ENCODE measurements around the gene WDR70. TPM values are rescaled to one million over a fixed set of nuclear protein-coding genes. Genes with fewer than 3 reads are reported as not detected.
"Not testable (repeated sequence)": the region's sequence is repeated elsewhere in the genome, so short reads cannot be mapped to it uniquely, and the experiment has no call there.

Gene WDR70
- total RNA-seq, 2 donors from 2014 or later = 35.2 to 38.8 TPM

DNA sequence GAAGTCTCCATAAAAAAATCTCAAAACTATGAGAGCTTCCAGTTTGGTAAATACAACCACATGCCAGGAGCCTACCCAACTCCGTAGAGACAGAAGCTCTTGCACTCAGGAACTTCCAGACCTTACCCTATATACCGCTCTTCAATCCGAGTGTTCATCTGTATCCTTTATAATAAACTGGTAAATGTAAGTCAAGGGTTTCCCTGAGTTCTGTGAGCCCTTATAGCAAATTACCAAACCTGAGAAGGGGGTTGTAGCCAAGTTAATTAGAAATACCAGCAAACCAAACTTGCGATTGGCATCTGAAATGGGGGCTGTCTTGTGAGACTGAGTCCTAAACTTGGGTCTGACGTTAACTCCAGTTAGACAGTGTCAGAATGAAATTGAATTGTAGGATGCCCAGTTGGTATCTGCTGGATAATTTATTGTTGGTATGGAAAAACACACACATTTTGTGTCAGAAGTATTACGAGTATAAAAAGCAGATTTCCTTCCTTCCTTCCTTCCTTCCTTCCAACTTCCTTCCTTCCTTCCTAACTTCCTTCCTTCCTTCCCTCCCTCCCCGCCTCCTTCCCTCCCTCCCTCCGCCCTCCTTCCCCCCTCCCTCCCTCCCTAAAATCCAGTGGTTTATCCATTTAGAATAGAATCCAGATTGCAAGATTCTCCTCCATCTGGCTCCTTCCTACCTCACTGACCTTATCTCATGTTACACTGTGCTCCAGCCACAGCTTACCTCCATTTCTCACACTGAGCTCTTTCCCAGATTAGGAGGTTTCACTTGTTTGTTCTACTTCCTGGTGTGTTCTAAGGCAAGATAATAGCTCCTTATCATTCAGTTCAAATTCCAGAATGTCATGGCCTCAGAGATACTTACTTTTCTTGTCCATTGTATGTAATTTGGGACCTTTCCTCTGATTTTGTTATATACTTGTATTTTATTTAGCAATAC, 196.7 kb downstream of the WDR70 start:
- no peaks in the 10 kb centered on the region for H3K27me3 Mint-ChIP-seq
- no peak overlapping the region for H3K27ac Mint-ChIP-seq
- no peaks in the 10 kb centered on the region for H3K9me3 ChIP-seq (ENCODE audit: control insufficient read depth, low read length, poor library complexity, severe bottlenecking)
- DNase-seq = no peak
- H3K4me3 Mint-ChIP-seq = no peak overlapping the region
- no peak for ATAC-seq
- H3K4me1 Mint-ChIP-seq = peaks cover 13% of the 10 kb centered on the region
- H3K36me3 Mint-ChIP-seq (ENCODE audit: low read depth) = peaks cover 4% of the 10 kb centered on the region

DNA sequence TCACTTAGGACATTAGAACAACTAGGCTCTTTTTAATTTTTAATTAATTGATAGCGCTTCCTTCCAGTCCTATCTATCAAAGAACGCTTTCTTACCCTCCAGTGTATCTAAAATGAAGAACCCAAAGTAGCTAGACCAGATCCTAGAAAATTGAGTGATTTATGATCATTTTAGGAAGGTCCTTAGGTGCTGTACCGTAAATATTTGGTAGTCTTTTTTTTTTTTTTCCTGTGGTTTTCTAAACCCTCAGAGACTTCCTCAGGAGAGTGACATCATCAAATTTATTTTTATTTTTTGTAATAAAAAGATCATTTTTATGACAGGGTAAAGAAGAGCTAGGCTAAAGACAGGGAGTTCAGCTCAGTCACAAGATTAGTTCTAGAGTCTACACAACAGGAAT, 197.4 kb downstream of the WDR70 start:
- Mint-ChIP-seq H3K4me1 (peaks cover 13% of the 10 kb centered on the region), H3K36me3 (ENCODE audit: low read depth) (peaks cover 4% of the 10 kb centered on the region), H3K27me3 (no peaks in the 10 kb centered on the region), H3K4me3 (no peak overlapping the region), H3K27ac (no peak overlapping the region)
- no peaks in the 10 kb centered on the region for H3K9me3 ChIP-seq (ENCODE audit: control insufficient read depth, low read length, poor library complexity, severe bottlenecking)
- no peak for DNase-seq
- ATAC-seq = no peak

DNA sequence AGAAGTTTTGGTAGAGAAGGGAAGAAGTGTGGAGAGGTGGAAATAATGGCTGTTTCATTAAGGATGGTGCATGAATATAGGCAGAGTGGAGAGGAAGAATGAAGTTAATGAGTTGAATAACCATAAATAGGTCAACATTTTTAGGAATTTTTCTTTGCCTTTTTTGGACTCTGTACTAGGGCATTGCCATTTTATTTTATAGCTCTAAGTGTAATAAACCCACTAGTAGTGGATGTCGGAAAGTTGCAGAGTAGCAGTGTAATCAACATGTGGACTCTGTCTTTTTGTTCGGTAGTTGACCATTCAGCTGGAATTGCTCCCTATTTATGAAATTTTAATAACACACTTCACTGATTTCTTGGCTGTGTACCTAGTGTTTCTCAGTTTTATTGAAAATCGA, 199.1 kb downstream of the WDR70 start:
- H3K4me1 Mint-ChIP-seq = peaks cover 10% of the 10 kb centered on the region
- H3K27me3 Mint-ChIP-seq = no peaks in the 10 kb centered on the region
- ATAC-seq (no peak), DNase-seq (no peak)
- no peaks in the 10 kb centered on the region for H3K9me3 ChIP-seq (ENCODE audit: control insufficient read depth, low read length, poor library complexity, severe bottlenecking)
- no peak overlapping the region for H3K4me3 Mint-ChIP-seq
- H3K27ac Mint-ChIP-seq = no peak overlapping the region
- peaks cover 4% of the 10 kb centered on the region for H3K36me3 Mint-ChIP-seq (ENCODE audit: low read depth)

DNA sequence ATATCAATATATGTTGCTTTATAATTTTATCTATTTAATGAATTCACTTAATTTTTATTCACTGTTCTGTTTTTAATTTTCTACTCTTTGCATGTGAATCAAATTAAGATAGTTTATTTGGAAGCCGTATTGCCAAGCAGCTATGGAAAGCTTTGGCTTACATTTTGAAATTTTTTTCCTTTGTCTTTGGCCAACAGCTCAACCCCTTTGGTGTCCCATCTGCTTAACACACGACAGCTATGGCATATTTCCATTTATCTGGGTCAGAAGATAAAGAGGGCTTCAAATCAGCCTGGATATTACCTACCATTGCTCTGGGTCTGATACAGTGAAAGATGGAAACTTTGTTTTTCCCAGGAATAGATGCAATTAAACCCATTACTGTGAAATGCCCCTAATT, 201.0 kb downstream of the WDR70 start:
- no peaks in the 10 kb centered on the region for H3K9me3 ChIP-seq (ENCODE audit: control insufficient read depth, low read length, poor library complexity, severe bottlenecking)
- ATAC-seq = no peak
- no peak for DNase-seq
- H3K27ac Mint-ChIP-seq = no peak overlapping the region
- no peak overlapping the region for H3K4me3 Mint-ChIP-seq
- peaks cover 2% of the 10 kb centered on the region for H3K4me1 Mint-ChIP-seq
- H3K36me3 Mint-ChIP-seq (ENCODE audit: low read depth) = peaks cover 4% of the 10 kb centered on the region
- H3K27me3 Mint-ChIP-seq = no peaks in the 10 kb centered on the region

DNA sequence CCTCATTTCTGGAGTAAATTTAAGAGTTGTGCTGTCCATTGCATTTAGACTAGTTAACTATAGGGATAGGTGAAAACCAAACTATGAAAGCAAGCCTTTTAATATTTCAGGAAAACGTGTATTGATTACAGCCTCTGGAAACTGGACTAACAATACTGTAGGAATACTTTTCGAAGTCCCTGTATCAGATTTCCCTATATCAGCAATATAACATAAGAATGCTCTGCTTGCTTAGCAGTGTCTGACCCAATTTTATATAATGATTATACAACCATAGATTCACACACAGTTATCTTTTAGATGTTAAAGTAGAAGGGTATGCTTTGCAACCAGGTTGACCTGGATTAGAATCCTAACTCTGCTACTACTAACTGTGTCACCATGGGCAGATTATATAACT, 203.1 kb downstream of the WDR70 start:
- H3K36me3 Mint-ChIP-seq (ENCODE audit: low read depth) = peaks cover 4% of the 10 kb centered on the region
- H3K27ac Mint-ChIP-seq = no peak overlapping the region
- H3K9me3 ChIP-seq (ENCODE audit: control insufficient read depth, low read length, poor library complexity, severe bottlenecking) = no peaks in the 10 kb centered on the region
- no peaks in the 10 kb centered on the region for H3K4me1 Mint-ChIP-seq
- no peak overlapping the region for H3K4me3 Mint-ChIP-seq
- DNase-seq (no peak), ATAC-seq (no peak)
- no peaks in the 10 kb centered on the region for H3K27me3 Mint-ChIP-seq

DNA sequence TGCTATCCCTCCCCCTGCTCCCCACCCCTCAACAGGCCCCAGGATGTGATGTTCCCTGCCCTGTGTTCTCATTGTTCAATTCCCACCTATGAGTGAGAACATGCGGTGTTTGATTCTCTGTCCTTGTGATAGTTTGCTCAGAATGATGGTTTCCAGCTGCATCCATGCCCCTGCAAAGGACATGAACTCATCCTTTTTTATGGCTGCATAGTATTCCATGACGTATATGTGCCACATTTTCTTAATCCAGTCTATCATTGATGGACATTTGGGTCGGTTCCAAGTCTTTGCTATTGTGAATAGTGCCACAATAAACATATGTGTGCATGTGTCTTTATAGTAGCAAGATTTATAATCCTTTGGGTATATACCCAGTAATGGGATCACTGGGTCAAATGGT, 214.2 kb downstream of the WDR70 start:
- ATAC-seq; DNase-seq; H3K36me3 Mint-ChIP-seq (ENCODE audit: low read depth); H3K4me3 Mint-ChIP-seq; H3K4me1 Mint-ChIP-seq; H3K27ac Mint-ChIP-seq; H3K9me3 ChIP-seq (ENCODE audit: control insufficient read depth, low read length, poor library complexity, severe bottlenecking); H3K27me3 Mint-ChIP-seq: not testable (repeated sequence)

DNA sequence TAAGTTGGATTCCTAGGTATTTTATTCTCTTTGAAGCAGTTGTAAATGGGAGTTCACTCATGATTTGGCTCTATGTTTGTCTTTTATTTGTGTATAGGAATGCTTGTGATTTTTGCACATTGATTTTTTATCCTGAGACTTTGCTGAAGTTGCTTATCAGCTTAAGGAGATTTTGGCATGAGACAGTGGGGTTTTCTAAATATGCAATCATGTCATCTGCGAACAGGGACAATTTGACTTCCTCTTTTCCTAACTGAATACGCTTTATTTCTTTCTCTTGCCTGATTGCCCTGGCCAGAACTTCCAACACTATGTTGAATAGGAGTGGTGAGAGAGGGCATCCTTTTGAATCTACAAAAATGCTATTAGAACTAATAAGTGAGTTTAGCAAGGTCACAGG, 215.7 kb downstream of the WDR70 start:
- H3K36me3 Mint-ChIP-seq (ENCODE audit: low read depth); H3K27me3 Mint-ChIP-seq; DNase-seq; H3K9me3 ChIP-seq (ENCODE audit: control insufficient read depth, low read length, poor library complexity, severe bottlenecking); H3K4me3 Mint-ChIP-seq; H3K27ac Mint-ChIP-seq; ATAC-seq; H3K4me1 Mint-ChIP-seq: not testable (repeated sequence)

DNA sequence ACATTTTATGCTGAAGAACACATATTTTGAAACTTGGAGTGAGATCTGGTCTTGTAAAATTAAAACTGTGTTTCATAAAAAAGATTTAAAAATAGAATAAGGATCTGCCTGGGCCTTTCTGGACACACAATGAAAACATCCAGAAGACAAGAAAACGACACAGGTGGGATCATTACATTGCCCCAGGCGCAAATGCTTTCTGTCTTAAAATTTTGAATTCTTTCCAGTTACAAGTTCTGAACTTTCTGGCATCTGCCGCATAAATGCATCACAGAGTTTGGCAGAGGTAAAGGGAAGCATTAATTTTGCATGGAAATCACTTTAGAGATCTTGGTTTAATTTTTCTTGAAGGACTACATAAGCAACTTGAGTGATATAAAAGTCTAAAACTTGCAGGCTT, 219.6 kb downstream of the WDR70 start:
- Mint-ChIP-seq H3K36me3 (ENCODE audit: low read depth) (peaks cover under 1% of the 10 kb centered on the region), H3K4me3 (no peak overlapping the region), H3K4me1 (peaks cover 2% of the 10 kb centered on the region), H3K27ac (no peak overlapping the region), H3K27me3 (no peaks in the 10 kb centered on the region)
- H3K9me3 ChIP-seq (ENCODE audit: control insufficient read depth, low read length, poor library complexity, severe bottlenecking) = peaks cover 5% of the 10 kb centered on the region
- DNase-seq (no peak), ATAC-seq (no peak)

DNA sequence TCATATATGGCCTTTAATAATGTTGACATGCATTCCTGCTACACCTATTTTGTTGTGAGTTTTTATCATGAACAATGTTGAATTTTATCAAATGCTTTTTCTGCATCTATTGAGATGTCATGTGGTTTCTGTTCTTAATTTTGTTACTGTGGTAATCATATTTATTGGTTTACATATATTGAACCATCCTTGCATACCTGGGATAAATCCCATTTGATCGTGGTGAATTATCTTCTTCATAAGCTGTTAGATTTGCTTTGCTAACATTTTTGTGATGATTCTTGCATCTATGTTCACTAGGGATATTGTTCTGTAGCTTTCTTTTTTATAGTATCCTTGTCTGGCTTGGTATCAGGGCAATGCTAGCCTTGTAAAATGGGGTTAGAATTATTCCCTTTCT, 222.0 kb downstream of the WDR70 start:
- no peak overlapping the region for H3K4me3 Mint-ChIP-seq
- DNase-seq (no peak), ATAC-seq (no peak)
- H3K27me3 Mint-ChIP-seq = no peaks in the 10 kb centered on the region
- peaks cover 5% of the 10 kb centered on the region for H3K9me3 ChIP-seq (ENCODE audit: control insufficient read depth, low read length, poor library complexity, severe bottlenecking)
- peaks cover 4% of the 10 kb centered on the region for H3K4me1 Mint-ChIP-seq
- H3K36me3 Mint-ChIP-seq (ENCODE audit: low read depth) = no peaks in the 10 kb centered on the region
- no peak overlapping the region for H3K27ac Mint-ChIP-seq

DNA sequence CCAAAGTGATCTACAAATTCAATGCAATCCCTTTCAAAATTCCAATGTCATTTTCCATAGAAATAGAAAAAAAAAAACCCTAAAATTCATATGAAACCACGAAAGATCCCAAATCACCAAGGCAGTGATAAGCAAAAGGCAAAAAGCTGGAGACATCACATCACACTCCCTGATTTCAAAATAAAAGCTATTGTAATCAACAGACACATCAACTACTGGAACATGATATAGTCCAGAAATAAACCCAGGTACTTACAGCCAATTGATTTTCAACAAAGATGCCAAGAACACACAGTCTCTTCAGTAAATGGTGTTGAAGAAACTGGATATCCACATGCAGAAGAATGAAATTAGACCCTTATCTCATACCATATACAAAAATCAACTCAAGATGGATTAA, 224.0 kb downstream of the WDR70 start:
- Mint-ChIP-seq H3K36me3 (ENCODE audit: low read depth) (no peaks in the 10 kb centered on the region), H3K27ac (no peak overlapping the region), H3K27me3 (no peaks in the 10 kb centered on the region), H3K4me3 (no peak overlapping the region), H3K4me1 (peaks cover 4% of the 10 kb centered on the region)
- ATAC-seq (no peak), DNase-seq (no peak)
- peaks cover 5% of the 10 kb centered on the region for H3K9me3 ChIP-seq (ENCODE audit: control insufficient read depth, low read length, poor library complexity, severe bottlenecking)

DNA sequence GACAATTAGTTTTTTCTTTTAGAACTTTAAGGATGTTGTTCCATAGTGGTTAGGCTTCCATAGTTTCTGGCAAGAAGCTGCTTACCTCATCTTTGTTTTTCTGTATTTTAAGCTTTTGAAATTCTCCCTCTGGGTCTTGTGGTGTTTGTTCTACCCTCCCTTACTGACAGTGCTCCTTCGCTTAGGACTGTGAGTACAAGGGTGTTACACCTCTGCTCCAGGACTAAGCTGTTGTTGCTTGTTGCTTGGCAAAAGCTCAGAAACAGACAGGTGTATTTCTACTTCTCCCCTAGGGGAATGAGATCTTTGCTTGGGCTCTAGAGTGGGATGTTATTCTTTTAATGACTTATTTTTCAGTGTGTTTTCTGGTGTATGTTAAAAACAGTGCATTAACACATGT, 225.2 kb downstream of the WDR70 start:
- no peak overlapping the region for H3K27ac Mint-ChIP-seq
- ATAC-seq = no peak
- peaks cover 4% of the 10 kb centered on the region for H3K36me3 Mint-ChIP-seq (ENCODE audit: low read depth)
- no peak for DNase-seq
- no peaks in the 10 kb centered on the region for H3K27me3 Mint-ChIP-seq
- H3K4me1 Mint-ChIP-seq = peaks cover 9% of the 10 kb centered on the region
- H3K4me3 Mint-ChIP-seq = no peak overlapping the region
- peaks cover 2% of the 10 kb centered on the region for H3K9me3 ChIP-seq (ENCODE audit: control insufficient read depth, low read length, poor library complexity, severe bottlenecking)

DNA sequence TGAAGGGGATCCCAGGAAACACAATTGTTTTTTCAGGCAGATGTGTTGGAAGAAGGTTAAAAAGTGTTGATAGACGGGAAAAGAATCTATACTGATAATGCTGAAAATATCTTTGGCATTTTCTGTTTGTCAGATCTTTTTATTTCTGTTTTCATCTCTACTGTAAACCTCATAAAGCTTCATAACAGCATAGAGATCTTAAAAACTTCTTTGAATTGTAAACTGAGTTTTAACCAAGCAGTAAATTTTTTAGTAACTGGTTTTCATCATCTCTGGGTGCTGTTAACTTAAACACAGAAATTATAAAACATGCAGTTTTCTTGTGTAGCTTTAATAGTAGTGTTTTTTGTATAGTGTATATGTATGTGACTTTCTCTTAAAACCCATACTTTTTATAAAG, 227.0 kb downstream of the WDR70 start:
- H3K9me3 ChIP-seq (ENCODE audit: control insufficient read depth, low read length, poor library complexity, severe bottlenecking) = no peaks in the 10 kb centered on the region
- H3K36me3 Mint-ChIP-seq (ENCODE audit: low read depth) = peaks cover 7% of the 10 kb centered on the region
- H3K27ac Mint-ChIP-seq = no peak overlapping the region
- peaks cover 13% of the 10 kb centered on the region for H3K4me1 Mint-ChIP-seq
- DNase-seq (no peak), ATAC-seq (no peak)
- no peaks in the 10 kb centered on the region for H3K27me3 Mint-ChIP-seq
- no peak overlapping the region for H3K4me3 Mint-ChIP-seq

DNA sequence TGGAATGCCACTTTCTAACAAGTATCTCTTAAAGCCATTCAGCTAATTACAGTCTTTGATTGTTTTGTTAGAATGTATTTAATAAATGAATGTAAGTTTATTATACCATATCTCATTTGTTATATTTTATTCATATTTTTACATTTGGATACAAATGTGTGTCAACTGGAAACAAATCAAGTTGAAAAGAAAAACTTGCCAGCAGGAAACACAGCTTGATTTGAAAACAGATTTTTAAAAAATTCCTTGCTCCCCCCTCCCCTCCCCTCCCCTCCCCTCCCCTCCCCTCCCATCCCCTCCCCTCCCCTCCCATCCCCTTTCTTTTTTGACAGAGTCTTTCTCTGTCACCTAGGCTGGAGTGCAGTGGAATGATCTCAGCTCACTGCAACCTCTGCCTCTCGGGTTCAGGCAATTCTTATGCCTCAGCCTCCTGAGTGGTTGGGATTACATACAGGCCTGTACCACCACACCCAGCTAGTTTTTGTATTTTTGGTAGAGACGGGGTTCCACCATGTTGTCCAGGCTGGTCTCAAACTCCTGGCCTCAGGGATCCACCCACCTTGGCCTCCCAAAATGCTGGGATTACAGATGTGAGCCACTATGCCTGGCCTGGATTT, 227.6 kb downstream of the WDR70 start:
- peaks cover 7% of the 10 kb centered on the region for H3K36me3 Mint-ChIP-seq (ENCODE audit: low read depth)
- H3K4me3 Mint-ChIP-seq = no peak overlapping the region
- no peak overlapping the region for H3K27ac Mint-ChIP-seq
- no peaks in the 10 kb centered on the region for H3K9me3 ChIP-seq (ENCODE audit: control insufficient read depth, low read length, poor library complexity, severe bottlenecking)
- ATAC-seq (no peak), DNase-seq (no peak)
- H3K27me3 Mint-ChIP-seq = no peaks in the 10 kb centered on the region
- peaks cover 12% of the 10 kb centered on the region for H3K4me1 Mint-ChIP-seq

DNA sequence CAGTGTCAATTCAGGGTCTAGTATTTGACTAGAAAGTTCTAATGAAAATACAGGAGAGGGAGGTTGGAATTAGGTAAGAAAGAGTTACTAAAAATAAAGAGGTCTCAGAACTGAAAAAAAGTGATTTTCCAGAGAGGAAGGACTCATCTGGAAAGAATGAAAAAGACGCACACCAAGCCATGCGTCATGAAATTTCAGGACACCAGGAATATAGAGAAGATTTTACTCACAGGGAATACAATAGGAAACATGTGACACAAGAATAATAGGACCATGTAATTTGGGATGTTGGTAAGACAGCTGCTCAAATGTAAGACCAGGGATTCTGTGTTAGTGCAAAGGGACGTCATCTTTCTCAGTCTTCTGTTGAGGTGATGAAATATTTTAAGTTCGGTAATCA, 236.1 kb downstream of the WDR70 start:
- no peak for ATAC-seq
- Mint-ChIP-seq H3K36me3 (ENCODE audit: low read depth) (peaks cover 18% of the 10 kb centered on the region), H3K27me3 (no peaks in the 10 kb centered on the region), H3K4me3 (no peak overlapping the region), H3K4me1 (peaks cover 4% of the 10 kb centered on the region), H3K27ac (no peak overlapping the region)
- H3K9me3 ChIP-seq (ENCODE audit: control insufficient read depth, low read length, poor library complexity, severe bottlenecking) = no peaks in the 10 kb centered on the region
- DNase-seq = no peak

Measured in T-helper 17 cell (primary cell).